GM12865 (cell line): ENCODE measurements around the gene CEMIP.

Experiments
- DNase-seq: peaks from one replicate; pipeline ENCODE4 v3.0.0; 2010; ENCODE audit warnings: low read depth
- H3K4me3 ChIP-seq: 2 replicates; pipeline ENCODE4 v1.5.1; 2011; ENCODE audit warnings: mild to moderate bottlenecking, low read depth, low read length, control low read depth
- CTCF ChIP-seq: IDR thresholded peaks from 2 replicates; pipeline ENCODE4 v1.5.1; 2011; ENCODE audit warnings: low read length, control low read depth, low read depth, inconsistent platforms; ENCODE audit not compliant: insufficient read depth; ENCODE audit errors: missing control alignments

CEMIP gene

GRCh38 chr15:80780416-80781221 is 1.4 kb downstream of the CEMIP start:
- TF ChIP-seq CTCF: no peak
- DNase-seq: no peak
- H3K4me3 ChIP-seq: no peak overlapping the region

DNA sequence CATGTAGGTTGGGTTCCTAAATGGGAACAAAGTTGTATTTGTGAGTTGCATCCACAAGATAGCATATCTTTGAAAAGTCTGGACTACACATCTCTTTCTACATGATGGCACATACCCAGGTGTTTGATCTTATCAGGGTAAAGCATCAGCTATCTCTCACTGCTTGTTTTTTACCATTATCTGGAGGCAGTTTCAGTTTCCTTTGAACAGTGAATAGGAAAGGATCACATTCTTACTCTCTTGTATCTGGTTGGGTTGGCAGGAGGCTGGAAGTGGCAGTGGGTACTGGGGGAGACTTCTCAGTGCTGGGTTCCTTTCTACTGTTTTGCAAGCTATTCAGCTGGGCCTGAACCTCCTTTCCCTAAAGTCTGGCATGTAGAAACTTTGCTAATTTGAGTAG is 4.1 kb downstream of the CEMIP start:
- no peak overlapping the region for H3K4me3 ChIP-seq
- DNase-seq: no peak
- no peak for TF ChIP-seq CTCF

- no peak for DNase-seq
- no peak for TF ChIP-seq CTCF
- no peak overlapping the region for H3K4me3 ChIP-seq
Observed at GRCh38 chr15:80785335-80785734, 6.2 kb downstream of the CEMIP start.

DNA sequence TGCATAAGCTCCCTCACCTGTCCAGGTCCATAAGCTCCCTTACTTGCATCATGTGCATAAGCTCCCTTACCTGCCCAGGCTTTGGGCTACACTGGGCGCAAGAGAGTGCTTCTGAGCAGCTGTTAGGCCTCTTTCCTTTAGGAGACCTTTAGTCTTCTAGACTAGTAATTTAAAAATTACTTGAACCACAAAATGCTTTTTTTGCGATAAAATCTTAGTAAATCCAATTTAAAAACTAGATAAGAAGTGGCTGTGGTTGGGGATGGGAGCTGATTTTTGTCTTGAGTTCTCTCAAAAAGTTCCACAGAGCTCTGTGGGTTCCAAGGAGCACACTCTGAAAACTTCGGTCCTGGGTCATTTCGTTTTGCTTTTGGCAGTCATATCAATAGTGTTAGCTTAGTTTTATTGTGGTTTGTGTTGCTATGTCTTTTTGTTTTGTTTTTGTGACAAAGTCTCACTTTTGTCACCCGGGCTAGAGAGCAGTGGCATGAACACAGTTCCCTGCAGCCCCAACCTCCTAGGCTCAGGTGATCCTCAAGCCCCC is 6.7 kb downstream of the CEMIP start:
- no peak for TF ChIP-seq CTCF
- no peak overlapping the region for H3K4me3 ChIP-seq

GRCh38 chr15:80787316-80787715 is 8.1 kb downstream of the CEMIP start:
- H3K4me3 ChIP-seq: no peak overlapping the region
- TF ChIP-seq CTCF: no peak
- DNase-seq: no peak

More for the DNA sequence above, 6.7 kb downstream of the CEMIP start:
- DNase-seq: no peak

GRCh38 chr15:80788536-80788935 is 9.4 kb downstream of the CEMIP start:
- TF ChIP-seq CTCF: no peak
- no peak overlapping the region for H3K4me3 ChIP-seq
- DNase-seq: no peak

GRCh38 chr15:80789296-80789695 is 10.1 kb downstream of the CEMIP start:
- no peak overlapping the region for H3K4me3 ChIP-seq
- DNase-seq: no peak
- TF ChIP-seq CTCF: no peak
